HUES48 (cell line): Measurements from ENCODE around the gene TOPAZ1.

Experiments used
- H3K27ac ChIP-seq: one replicate; pipeline ENCODE4 v1.7.0; 2013; ENCODE audit warnings: low read depth, low read length, inconsistent platforms
- H3K27me3 ChIP-seq: 2 replicates; pipeline ENCODE4 v1.6.1; 2013; ENCODE audit warnings: mild to moderate bottlenecking, low read length; ENCODE audit not compliant: control insufficient read depth, insufficient read depth
- H3K36me3 ChIP-seq: 2 replicates; pipeline ENCODE4 v1.6.1; 2013; ENCODE audit warnings: low read length; ENCODE audit not compliant: control insufficient read depth, insufficient read depth
- H3K4me1 ChIP-seq: 2 replicates; pipeline ENCODE4 v1.6.1; 2013; ENCODE audit warnings: mild to moderate bottlenecking, low read length; ENCODE audit not compliant: control insufficient read depth, insufficient read depth
- H3K4me3 ChIP-seq: 2 replicates; pipeline ENCODE4 v1.5.1; 2013; ENCODE audit warnings: mild to moderate bottlenecking, low read depth, low read length
- H3K9ac ChIP-seq: 2 replicates; pipeline ENCODE4 v1.6.1; 2013; ENCODE audit warnings: mild to moderate bottlenecking, low read depth, low read length, moderate library complexity
- H3K9me3 ChIP-seq: 2 replicates; pipeline ENCODE4 v1.6.1; 2013; ENCODE audit warnings: low read length; ENCODE audit not compliant: control insufficient read depth, insufficient read depth

Gene TOPAZ1

DNA sequence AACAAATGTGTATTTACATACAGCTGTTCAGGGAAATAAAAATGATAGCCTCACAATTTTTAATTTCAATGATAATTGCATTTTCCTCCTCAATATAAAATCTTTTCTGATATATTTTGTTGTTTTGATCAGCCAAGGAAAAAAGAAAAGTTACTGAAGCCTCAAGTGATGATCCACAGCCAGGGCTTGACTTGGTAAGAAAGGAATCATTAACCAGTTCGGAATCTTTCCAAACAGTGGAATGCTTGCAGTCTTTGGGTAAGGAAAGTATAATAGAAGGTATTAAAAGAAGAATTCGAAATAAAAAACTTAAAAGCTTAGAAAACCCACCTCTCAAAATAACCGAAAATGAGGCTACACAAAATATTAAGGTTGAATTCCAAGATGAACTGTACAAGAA, 1.0 kb downstream of the TOPAZ1 start:
- Histone ChIP-seq H3K9me3 (no peaks in the 10 kb centered on the region), H3K27me3 (no peaks in the 10 kb centered on the region), H3K4me1 (no peaks in the 10 kb centered on the region), H3K9ac (no peak overlapping the region), H3K4me3 (no peak overlapping the region), H3K27ac (no peak overlapping the region), H3K36me3 (no peaks in the 10 kb centered on the region)

GRCh38 chr3:44248152-44248551, 6.5 kb downstream of the TOPAZ1 start:
- no peak overlapping the region for H3K9ac ChIP-seq
- H3K4me3 ChIP-seq = no peak overlapping the region
- peaks cover 3% of the 10 kb centered on the region; the same call in 1 of the 2 replicates for H3K4me1 ChIP-seq
- no peaks in the 10 kb centered on the region for H3K27me3 ChIP-seq
- no peaks in the 10 kb centered on the region for H3K36me3 ChIP-seq
- H3K27ac ChIP-seq = no peak overlapping the region
- no peaks in the 10 kb centered on the region for H3K9me3 ChIP-seq

DNA sequence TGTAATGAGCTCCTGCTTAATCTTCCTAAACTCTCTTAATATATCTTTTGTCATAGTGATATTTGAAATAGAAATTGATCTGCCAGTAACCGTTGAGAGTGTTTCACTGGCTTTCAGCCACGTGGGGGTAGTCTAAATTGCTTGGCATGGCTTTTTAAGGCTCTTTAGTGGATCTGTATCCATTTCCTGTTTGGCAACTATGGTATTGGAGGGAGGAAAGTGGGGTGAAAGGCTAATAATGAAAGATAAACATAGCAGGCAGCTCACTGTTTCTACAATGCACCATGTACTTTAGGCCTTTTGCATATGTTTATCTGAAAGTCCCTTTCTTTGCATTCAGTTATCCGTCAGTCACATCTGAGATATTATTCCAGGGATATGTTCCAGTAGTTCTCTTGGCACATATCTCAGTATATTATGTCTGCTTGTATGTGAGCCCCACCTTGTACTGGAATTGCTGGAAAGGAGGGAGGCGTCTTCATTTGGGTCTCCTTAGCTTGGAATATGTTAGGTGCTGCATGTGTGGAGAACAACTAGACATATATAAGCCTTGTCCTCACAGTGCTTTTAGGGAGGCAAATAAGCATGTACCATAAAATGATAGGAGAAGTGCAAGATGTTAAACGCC, 10.8 kb downstream of the TOPAZ1 start:
- H3K27me3 ChIP-seq = no peaks in the 10 kb centered on the region
- no peak overlapping the region for H3K9ac ChIP-seq
- H3K36me3 ChIP-seq = no peaks in the 10 kb centered on the region
- H3K27ac ChIP-seq = no peak overlapping the region
- peaks cover 3% of the 10 kb centered on the region; the same call in 1 of the 2 replicates for H3K4me1 ChIP-seq
- H3K9me3 ChIP-seq = no peaks in the 10 kb centered on the region
- H3K4me3 ChIP-seq = no peak overlapping the region

DNA sequence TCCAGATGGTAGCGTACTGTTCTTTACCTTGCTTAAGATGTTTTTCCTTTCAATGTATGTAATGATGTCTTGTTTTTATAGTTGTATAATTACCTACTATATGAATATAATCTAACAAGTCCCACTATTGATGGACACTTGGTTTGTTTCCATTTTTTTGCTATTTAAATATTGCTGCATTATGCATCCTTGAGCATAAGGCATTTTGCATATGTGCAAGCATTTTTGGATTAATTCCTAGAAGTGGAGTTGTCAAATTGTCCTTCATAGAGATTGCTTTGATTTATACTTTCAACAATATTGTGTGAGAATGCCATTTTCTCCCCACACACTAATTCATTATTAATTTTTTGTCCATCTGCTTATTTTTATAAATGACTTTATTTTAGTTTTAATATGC, 17.7 kb downstream of the TOPAZ1 start:
- H3K4me3 ChIP-seq = no peak overlapping the region
- H3K27me3 ChIP-seq = no peaks in the 10 kb centered on the region
- H3K4me1 ChIP-seq = no peaks in the 10 kb centered on the region
- H3K27ac ChIP-seq = no peak overlapping the region
- H3K9me3 ChIP-seq = no peaks in the 10 kb centered on the region
- H3K36me3 ChIP-seq = no peaks in the 10 kb centered on the region
- no peak overlapping the region for H3K9ac ChIP-seq

DNA sequence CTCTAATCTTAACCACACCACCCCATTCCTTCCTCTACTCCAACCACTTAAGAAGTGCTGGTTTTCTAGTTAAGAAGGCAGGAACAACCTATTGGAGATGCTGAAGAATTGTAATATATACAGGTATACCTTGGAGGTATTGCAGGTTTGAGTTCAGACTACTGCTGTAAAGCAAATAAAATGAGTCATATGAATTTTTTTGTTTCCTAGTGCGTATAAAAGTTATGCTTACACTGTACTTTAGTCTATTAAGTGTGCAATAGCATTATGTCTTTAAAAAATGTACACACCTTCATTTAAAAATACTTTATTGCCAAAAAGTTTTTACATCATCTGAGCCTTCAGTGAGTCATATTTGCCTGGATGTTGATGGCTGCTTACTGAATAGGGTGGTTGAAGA, 22.5 kb downstream of the TOPAZ1 start:
- Histone ChIP-seq H3K9me3 (no peaks in the 10 kb centered on the region), H3K36me3 (no peaks in the 10 kb centered on the region), H3K4me1 (no peaks in the 10 kb centered on the region), H3K27ac (no peak overlapping the region), H3K27me3 (no peaks in the 10 kb centered on the region), H3K4me3 (no peak overlapping the region), H3K9ac (no peak overlapping the region)

- H3K27ac ChIP-seq = no peak overlapping the region
- no peaks in the 10 kb centered on the region for H3K27me3 ChIP-seq
- no peaks in the 10 kb centered on the region for H3K9me3 ChIP-seq
- no peak overlapping the region for H3K4me3 ChIP-seq
- no peak overlapping the region for H3K9ac ChIP-seq
- H3K36me3 ChIP-seq = no peaks in the 10 kb centered on the region
- H3K4me1 ChIP-seq = no peaks in the 10 kb centered on the region
Measured at GRCh38 chr3:44265815-44266214, 24.1 kb downstream of the TOPAZ1 start.

DNA sequence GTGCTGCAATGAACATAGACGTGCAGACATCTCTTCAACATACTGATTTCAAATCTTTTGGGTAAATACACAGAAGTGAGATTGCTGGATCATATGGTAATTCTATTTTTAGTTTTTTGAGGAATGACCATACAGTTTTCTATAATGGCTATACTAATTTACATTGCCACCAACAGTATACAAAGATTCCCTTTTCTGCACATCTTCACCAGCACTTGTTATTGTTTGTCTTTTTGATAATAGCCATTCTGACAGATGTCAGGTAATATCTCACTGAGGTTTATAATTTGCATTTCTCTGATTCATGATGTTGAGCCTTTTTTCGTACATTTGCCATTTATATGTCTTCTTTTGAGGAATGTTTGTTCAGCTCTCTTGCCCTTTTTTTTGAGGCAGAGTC, 30.5 kb downstream of the TOPAZ1 start:
- H3K27ac ChIP-seq = no peak overlapping the region
- no peak overlapping the region for H3K4me3 ChIP-seq
- H3K27me3 ChIP-seq = no peaks in the 10 kb centered on the region
- no peaks in the 10 kb centered on the region for H3K36me3 ChIP-seq
- H3K9ac ChIP-seq = no peak overlapping the region
- H3K9me3 ChIP-seq = no peaks in the 10 kb centered on the region
- no peaks in the 10 kb centered on the region for H3K4me1 ChIP-seq

DNA sequence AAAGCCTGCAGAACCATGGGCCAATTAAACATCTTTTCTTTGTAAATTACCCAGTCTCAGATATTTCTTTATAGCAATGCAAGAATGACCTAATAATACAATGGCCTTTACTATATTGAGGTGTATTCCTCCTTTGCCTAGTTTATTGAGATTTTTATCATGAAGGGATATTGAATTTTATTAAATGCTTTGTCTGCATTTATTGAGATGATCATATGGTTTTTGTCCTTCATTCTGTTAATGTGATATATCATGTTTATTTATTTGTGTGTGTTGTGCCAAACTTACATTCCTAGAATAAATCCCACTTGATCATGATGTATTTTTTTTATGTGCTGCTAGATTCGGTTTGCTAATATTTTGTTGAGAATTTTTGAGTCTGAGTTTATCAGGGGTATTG, 36.2 kb downstream of the TOPAZ1 start:
- H3K4me1 ChIP-seq = no peaks in the 10 kb centered on the region
- H3K4me3 ChIP-seq = no peak overlapping the region
- no peaks in the 10 kb centered on the region for H3K27me3 ChIP-seq
- no peaks in the 10 kb centered on the region for H3K9me3 ChIP-seq
- H3K9ac ChIP-seq = no peak overlapping the region
- no peak overlapping the region for H3K27ac ChIP-seq
- no peaks in the 10 kb centered on the region for H3K36me3 ChIP-seq

GRCh38 chr3:44280077-44280476, 38.4 kb downstream of the TOPAZ1 start:
- H3K36me3 ChIP-seq = no peaks in the 10 kb centered on the region
- H3K27me3 ChIP-seq = no peaks in the 10 kb centered on the region
- no peaks in the 10 kb centered on the region for H3K9me3 ChIP-seq
- no peak overlapping the region for H3K27ac ChIP-seq
- no peak overlapping the region for H3K9ac ChIP-seq
- no peaks in the 10 kb centered on the region for H3K4me1 ChIP-seq
- H3K4me3 ChIP-seq = no peak overlapping the region

DNA sequence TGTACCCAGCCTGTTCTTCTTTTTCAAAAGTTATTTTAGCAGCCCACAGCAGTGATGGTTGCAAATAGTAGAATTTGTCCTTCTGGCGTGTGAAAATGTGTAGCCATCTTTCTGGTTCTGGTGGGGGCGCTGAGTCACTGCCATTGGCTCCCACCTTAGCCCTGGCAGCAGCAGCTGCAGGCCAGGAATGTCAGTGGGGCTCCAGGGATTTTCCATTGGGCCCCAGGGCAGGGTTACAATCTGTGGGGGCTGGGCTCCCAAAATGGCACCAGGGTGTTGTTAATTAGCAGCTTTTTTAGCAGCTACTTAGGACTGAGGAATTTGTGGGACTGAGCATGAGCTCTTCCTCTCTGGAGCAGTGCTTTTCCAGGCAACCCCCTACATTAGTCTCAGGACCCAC, 38.9 kb downstream of the TOPAZ1 start:
- Histone ChIP-seq H3K4me3 (no peak overlapping the region), H3K9ac (no peak overlapping the region), H3K27ac (no peak overlapping the region), H3K36me3 (no peaks in the 10 kb centered on the region), H3K4me1 (no peaks in the 10 kb centered on the region), H3K9me3 (no peaks in the 10 kb centered on the region), H3K27me3 (no peaks in the 10 kb centered on the region)

- Histone ChIP-seq H3K27ac (no peak overlapping the region), H3K9ac (no peak overlapping the region), H3K4me1 (no peaks in the 10 kb centered on the region), H3K4me3 (no peak overlapping the region), H3K27me3 (no peaks in the 10 kb centered on the region), H3K9me3 (no peaks in the 10 kb centered on the region), H3K36me3 (no peaks in the 10 kb centered on the region)
Measured at GRCh38 chr3:44284949-44285348, 43.3 kb downstream of the TOPAZ1 start.
